ENCODE results near the gene ZBTB7A. TPM values are rescaled to one million over a fixed set of nuclear protein-coding genes. Genes with fewer than 3 reads are reported as not detected.

The ZBTB7A gene
- total RNA-seq, 1 experiment from 2014 or later: 27.9 TPM

DNA sequence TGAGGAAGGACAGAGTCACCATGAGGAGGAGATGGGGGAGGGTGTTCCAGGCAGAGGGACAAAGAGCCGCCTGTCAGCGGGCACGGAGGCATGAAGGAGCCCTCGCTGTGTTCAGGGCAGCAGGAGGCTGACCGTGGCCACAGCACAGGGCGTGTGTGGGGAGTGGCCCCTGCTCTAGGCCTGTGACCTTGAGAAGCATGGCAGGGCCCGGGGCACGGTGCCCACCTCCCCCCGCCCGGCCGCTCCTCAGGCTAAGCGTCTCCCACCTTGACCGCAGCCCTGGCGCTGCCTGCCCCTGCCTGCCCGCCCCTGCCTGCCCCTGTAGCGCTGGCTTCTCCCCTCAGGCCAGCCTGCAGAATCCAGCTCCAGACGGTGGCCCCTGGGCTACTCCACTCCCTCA is 45.7 kb upstream of the ZBTB7A start (continued):
- TF ChIP-seq, protein P1, sequence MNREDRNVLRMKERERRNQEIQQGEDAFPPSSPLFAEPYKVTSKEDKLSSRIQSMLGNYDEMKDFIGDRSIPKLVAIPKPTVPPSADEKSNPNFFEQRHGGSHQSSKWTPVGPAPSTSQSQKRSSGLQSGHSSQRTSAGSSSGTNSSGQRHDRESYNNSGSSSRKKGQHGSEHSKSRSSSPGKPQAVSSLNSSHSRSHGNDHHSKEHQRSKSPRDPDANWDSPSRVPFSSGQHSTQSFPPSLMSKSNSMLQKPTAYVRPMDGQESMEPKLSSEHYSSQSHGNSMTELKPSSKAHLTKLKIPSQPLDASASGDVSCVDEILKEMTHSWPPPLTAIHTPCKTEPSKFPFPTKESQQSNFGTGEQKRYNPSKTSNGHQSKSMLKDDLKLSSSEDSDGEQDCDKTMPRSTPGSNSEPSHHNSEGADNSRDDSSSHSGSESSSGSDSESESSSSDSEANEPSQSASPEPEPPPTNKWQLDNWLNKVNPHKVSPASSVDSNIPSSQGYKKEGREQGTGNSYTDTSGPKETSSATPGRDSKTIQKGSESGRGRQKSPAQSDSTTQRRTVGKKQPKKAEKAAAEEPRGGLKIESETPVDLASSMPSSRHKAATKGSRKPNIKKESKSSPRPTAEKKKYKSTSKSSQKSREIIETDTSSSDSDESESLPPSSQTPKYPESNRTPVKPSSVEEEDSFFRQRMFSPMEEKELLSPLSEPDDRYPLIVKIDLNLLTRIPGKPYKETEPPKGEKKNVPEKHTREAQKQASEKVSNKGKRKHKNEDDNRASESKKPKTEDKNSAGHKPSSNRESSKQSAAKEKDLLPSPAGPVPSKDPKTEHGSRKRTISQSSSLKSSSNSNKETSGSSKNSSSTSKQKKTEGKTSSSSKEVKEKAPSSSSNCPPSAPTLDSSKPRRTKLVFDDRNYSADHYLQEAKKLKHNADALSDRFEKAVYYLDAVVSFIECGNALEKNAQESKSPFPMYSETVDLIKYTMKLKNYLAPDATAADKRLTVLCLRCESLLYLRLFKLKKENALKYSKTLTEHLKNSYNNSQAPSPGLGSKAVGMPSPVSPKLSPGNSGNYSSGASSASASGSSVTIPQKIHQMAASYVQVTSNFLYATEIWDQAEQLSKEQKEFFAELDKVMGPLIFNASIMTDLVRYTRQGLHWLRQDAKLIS (CRISPR knock-in tag; IDR thresholded peaks at IDR 0.05; ENCODE audit: borderline replicate concordance): no peak

GRCh38 chr19:4109626-4109945 is 42.9 kb upstream of the ZBTB7A start:
- ATAC-seq (no peak), DNase-seq (ENCODE audit: low spot score) (no peak)
- H3K4me1 Mint-ChIP-seq: no peaks in the 10 kb centered on the region
- H3K9me3 Mint-ChIP-seq: no peaks in the 10 kb centered on the region
- H3K36me3 Mint-ChIP-seq: peaks cover 80% of the 10 kb centered on the region
- ChIA-PET POLR2A (no interaction called here), CTCF (interaction anchor here (1.8 kb wide), 1 partner anchor 30 kb away, joined by 4 read pairs; no protein-coding TSS in a partner anchor)
- H3K4me3 Mint-ChIP-seq: no peak overlapping the region
- TF ChIP-seq FOXP1 (CRISPR knock-in tag; IDR thresholded peaks at IDR 0.05; ENCODE audit: borderline replicate concordance): no peak
- no peak for TF ChIP-seq GABPB1 (CRISPR knock-in tag; IDR thresholded peaks at IDR 0.05)
- TF ChIP-seq, protein P2, sequence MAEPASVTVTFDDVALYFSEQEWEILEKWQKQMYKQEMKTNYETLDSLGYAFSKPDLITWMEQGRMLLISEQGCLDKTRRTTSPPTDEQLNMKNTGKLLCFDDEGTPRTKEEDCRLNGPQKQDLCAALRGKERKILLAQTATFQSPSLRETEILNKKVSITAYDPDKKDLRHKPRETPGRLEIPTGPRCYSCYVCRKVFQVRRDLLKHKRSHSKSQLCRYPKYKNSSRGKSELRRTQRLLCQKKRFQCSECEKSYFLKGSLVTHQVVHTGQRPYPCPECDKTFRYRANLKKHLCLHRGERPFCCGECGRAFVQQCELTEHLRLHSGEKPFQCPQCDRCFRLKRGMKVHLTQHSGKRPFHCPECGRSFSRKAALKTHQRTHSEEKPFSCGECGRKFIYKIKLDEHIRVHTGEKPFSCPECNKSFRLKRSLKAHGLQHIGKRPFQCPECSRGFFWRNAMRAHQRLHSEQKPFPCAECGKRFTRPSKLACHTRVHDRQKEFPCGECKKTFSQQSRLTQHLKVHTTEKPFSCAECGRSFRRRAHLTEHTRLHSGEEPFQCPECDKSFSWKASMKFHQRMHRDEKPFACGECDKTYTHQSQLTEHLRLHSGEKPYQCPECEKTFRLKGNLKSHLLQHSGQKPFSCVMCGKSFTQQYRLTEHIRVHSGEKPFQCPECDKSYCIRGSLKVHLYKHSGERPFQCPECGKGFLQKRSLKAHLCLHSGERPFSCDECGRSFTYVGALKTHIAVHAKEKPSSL (CRISPR knock-in tag; conservative IDR thresholded peaks at IDR 0.05): no peak
- TF ChIP-seq ZNF232 (CRISPR knock-in tag; IDR thresholded peaks at IDR 0.05): no peak
- no peak for TF ChIP-seq NFE2L1 (CRISPR knock-in tag; IDR thresholded peaks at IDR 0.05)
- TF ChIP-seq TP53 (CRISPR knock-in tag; IDR thresholded peaks at IDR 0.05): no peak
- TF ChIP-seq CBFB (CRISPR knock-in tag; IDR thresholded peaks at IDR 0.05; ENCODE audit: low read depth): no peak
- no peak overlapping the region for H3K27ac Mint-ChIP-seq
- no peaks in the 10 kb centered on the region for H3K27me3 Mint-ChIP-seq (ENCODE audit: low read depth)

DNA sequence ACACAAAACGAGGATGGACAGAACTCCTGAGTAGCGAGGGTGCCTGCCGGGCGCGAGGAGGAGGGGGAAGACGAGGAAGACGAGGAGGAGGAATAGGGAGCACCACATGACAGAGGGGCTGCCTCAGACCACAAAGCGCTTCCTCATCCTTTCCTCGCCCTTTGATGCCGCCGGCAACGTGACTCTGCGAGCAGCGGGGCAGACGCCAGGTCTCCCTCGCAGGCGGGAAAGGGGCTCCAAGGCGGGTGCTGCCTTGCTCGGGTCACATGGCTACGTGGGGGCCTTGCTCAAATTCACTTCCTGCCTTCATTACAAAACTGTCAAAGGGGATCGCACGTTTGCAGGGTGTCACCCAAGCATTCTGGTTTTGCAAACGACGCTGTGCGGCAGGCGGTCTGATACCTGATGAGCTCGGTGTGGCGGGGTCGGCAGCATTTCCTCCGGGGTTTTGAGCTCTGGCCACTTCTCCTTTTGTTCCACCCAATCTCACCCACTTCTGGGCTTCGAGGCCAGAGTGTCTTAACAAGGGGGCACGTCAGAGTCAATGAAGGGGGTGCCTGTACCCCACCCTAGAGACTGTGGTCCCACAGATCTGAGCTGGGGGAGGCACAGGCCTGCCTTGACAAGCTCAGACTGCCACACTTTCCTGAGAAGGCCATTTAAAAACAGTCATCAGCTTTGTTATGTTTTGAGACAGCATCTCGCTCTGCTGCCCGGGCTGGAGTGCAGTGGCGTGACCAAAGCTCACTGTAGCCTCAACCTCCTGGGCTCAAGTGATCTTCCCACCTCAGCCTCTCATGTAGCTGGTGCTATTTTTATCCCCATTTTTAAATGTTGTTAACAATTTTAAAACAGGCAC is 42.3 kb upstream of the ZBTB7A start:
- H3K4me3 Mint-ChIP-seq: no peak overlapping the region
- no peaks in the 10 kb centered on the region for H3K9me3 Mint-ChIP-seq
- TF ChIP-seq RELA (CRISPR knock-in tag; IDR thresholded peaks at IDR 0.05; ENCODE audit: borderline replicate concordance): no peak
- H3K36me3 Mint-ChIP-seq: peaks cover 76% of the 10 kb centered on the region
- no peak for DNase-seq (ENCODE audit: low spot score)
- no peaks in the 10 kb centered on the region for H3K27me3 Mint-ChIP-seq (ENCODE audit: low read depth)
- H3K4me1 Mint-ChIP-seq: no peaks in the 10 kb centered on the region
- no peak for ATAC-seq
- ChIA-PET CTCF (interaction anchor here (1.8 kb wide), 1 partner anchor 31 kb away, joined by 4 read pairs; no protein-coding TSS in a partner anchor), POLR2A (no interaction called here)
- no peak overlapping the region for H3K27ac Mint-ChIP-seq

GRCh38 chr19:4103080-4103433 is 36.4 kb upstream of the ZBTB7A start:
- Mint-ChIP-seq H3K4me1 (no peaks in the 10 kb centered on the region), H3K4me3 (no peak overlapping the region), H3K27ac (no peak overlapping the region), H3K36me3 (peaks cover 52% of the 10 kb centered on the region), H3K27me3 (ENCODE audit: low read depth) (no peaks in the 10 kb centered on the region), H3K9me3 (no peaks in the 10 kb centered on the region)
- no peak for ATAC-seq
- CTCF ChIA-PET: no interaction called here
- POLR2A ChIA-PET: no interaction called here
- DNase-seq (ENCODE audit: low spot score): no peak
- TF ChIP-seq ZNF121 (CRISPR knock-in tag; IDR thresholded peaks at IDR 0.05) (no peak), FOXJ3 (CRISPR knock-in tag; IDR thresholded peaks at IDR 0.05; ENCODE audit: borderline replicate concordance) (no peak), TEAD1 (CRISPR knock-in tag; IDR thresholded peaks at IDR 0.05) (no peak), MLX (CRISPR knock-in tag; IDR thresholded peaks at IDR 0.05) (no peak), TCF7 (CRISPR knock-in tag; IDR thresholded peaks at IDR 0.05; ENCODE audit: low read depth) (no peak), ATF2 (CRISPR knock-in tag; IDR thresholded peaks at IDR 0.05; ENCODE audit: borderline replicate concordance, low read depth) (no peak)
- TF ChIP-seq, protein P3, sequence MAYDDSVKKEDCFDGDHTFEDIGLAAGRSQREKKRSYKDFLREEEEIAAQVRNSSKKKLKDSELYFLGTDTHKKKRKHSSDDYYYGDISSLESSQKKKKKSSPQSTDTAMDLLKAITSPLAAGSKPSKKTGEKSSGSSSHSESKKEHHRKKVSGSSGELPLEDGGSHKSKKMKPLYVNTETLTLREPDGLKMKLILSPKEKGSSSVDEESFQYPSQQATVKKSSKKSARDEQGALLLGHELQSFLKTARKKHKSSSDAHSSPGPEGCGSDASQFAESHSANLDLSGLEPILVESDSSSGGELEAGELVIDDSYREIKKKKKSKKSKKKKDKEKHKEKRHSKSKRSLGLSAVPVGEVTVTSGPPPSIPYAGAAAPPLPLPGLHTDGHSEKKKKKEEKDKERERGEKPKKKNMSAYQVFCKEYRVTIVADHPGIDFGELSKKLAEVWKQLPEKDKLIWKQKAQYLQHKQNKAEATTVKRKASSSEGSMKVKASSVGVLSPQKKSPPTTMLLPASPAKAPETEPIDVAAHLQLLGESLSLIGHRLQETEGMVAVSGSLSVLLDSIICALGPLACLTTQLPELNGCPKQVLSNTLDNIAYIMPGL (CRISPR knock-in tag; IDR thresholded peaks at IDR 0.05): no peak
